ENCODE measurements around the gene MYBBP1A.
"Not testable (repeated sequence)": the region's sequence is repeated elsewhere in the genome, so short reads cannot be mapped to it uniquely, and the experiment has no call there.

Gene MYBBP1A

GRCh38 chr17:4590042-4590441 lies 34.9 kb upstream of the MYBBP1A start:
- DNase-seq, result not testable (repeated sequence)

DNA sequence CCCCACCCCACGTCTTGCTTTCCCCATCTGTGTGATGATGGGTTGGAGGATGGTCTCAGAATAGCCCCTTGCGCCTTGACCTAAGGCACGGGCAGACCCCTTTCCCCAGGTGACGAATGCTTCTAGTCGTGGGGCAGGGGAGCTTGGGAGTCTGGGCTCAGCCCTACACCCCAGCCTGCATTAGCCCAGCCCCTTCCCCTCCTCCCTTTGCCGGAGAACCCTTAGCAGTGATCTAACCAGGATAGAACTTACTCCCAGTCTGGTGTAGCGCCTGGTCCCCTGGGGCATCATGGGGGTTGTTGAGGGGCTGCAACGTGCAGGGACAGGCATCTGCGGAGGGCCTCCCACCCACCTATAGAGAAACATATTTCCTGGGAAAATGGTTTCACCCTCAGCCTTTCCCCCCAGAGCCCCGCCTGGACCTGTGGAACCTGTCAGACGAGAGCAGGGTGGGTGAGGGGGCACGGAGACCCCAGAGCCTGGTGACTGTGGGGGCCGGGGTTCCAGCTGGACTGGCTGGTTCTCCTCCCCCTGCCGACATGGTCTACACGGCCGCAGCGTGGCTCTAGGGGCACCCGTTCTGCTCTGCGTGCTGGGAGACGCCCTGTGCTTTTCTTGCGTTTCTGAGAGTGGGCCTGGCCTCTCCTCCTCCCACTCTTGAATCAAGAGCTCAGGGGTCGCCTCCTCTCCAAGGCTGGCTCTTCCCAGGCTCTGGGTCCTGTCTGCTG lies 33.9 kb upstream of the MYBBP1A start:
- no peak for DNase-seq

DNA sequence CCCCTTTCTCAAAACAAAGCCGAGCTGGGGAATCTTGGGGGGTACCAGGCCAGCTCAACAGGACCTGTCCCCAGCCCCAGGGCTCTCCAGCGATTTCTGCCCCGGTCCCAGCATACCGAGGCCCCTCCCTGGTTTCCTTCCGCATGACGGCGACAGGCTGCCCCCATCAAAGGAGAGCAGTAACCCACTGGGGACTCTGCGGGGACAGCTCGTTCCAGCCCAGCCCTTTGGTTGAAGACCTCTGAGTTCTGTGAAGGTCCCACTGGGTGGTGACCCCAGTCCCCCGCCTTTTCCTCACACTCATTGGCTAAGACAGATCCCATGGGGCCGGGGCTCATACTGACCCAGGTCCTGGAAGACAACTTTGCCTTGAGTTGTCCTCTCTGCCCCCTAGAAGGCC lies 33.2 kb upstream of the MYBBP1A start:
- no peak for DNase-seq

GRCh38 chr17:4587803-4588202 lies 32.6 kb upstream of the MYBBP1A start:
- no peak for DNase-seq

DNA sequence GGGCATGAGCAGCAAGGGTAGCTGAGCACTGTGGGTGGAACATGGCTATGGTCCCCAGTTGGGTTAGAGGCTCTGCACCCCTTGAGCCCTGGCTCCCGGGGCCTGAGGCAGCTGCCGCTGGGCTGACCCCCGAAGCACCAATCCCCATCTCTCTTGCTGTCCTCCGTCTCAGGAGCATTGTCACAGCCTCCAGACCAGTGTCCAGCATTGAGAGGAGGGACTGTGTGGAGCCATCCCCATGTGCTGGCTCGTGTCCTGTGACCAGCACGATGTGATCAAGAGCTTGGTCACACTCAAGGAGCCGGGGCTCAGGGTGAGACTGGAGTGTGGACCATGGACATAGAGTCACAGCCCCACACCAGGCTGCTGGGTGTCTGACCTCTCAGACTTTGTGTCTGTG lies 32.0 kb upstream of the MYBBP1A start:
- no peak for DNase-seq

- DNase-seq, result no peak
Observed at GRCh38 chr17:4586043-4586442, 30.9 kb upstream of the MYBBP1A start.

- DNase-seq, result no peak
Observed at GRCh38 chr17:4585638-4585994, 30.4 kb upstream of the MYBBP1A start.

DNA sequence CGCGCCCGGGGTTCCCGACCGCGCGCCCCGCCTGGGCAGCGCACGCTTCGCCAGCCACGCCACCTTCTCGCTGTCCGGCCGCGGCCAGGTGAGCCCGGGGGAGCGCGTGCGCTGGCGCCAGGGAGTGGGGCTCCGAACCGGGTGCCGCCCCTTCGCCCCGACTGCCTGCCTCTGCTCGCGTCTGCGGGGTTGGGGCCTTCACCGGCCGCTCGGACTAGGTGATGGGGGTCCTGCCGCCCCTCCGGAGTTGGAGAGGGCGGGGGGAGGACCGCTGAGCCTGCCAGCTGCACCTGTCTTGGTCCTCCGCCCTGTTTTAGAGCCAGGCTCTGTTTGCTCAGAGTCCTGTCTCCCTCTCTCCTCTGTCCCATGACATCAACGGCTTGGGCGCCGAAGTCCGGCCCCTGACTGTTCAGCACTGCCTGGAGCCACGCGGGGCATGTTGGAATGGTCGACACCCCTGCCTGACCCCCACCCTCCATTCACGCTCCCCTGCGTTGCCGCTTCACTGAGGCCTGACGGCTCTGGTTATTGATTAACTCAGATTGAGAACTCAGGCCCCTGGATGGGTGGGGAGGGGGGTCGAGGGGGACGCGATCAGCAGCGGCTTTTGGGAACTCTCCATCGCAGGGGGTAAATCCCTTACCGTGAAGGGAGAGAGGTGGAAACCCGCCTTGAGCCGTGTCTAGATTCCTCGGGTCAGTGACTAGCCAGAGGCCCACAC lies 29.9 kb upstream of the MYBBP1A start:
- no peak for DNase-seq

DNA sequence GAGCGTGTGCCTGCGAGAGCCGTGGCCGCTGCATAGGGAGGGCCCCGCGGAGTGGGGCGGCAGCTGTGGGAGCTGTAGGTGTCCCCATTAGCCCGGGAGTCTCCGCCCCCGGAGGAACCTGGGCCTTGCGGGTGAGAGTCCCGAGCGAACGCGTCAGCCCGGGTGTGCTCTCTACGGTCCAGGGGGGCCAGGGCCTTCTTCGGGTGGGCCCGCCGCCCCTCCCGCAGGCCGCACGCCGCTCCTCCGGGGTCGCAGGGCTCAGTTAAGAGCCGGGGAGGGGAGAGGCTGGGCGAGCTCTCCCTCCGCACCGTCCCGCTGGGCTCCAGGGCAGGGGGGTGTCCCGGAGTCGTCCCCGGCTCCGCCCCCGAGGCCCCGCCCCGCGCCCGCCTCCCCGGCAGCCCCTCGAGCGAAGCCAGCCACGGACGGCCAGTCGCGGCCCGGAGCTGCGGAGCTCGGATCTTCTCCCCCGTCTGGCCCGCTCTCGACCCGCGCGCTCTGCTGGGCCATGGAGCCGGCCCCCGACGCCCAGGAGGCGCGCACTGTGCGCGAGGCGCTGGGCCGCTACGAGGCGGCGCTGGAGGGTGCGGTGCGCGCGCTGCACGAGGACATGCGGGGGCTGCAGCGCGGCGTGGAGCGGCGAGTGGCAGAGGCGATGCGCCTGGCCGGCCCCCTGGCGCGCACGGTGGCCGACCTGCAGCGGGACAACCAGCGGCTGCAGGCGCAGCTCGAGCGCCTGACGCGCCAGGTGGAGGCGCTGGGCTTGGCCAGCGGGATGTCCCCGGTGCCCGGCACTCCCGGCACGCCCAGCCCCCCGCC lies 29.1 kb upstream of the MYBBP1A start, which contains the start of gene SMTNL2:
TSS of gene SMTNL2 (plus strand) at position 429 of the 816 bp plus-strand sequence. CDS start at position 506, 77 bp downstream.
- no peak for DNase-seq

DNA sequence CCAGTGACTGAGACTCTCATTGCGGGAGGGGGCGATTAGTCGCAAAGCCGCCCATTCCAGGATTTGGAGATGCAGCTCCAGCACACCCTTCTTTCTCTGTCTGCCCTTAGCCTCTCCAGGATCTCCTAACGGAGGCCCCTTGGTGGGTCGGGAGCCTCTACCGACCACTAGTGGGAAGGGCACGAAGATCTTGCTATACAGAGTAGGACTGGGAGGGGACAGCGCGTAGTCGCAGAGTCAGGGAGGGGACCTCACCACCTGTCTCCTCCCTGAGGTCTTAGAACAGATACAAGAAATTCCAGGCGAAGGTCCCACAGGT lies 28.6 kb upstream of the MYBBP1A start:
- no peak for DNase-seq

DNA sequence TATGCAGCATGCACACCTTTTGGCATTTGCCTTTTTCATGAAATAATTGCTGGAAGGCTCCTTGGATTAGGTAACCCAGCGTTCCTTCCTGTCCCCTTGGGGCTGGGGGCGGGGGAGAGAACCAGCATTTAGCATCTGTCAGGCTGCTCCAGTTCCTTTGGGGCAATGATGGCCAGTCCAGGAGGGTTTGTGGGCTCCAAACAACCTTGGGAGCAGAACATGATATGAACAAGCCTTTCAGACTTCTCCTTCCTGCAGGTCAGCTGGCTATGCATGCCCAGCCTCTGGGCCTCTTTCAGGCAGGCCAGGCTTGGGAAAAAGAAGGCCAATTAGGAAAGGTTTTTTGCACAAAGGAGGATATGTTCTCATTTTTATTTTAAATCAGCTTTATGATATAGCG lies 28.0 kb upstream of the MYBBP1A start:
- DNase-seq, result no peak

DNA sequence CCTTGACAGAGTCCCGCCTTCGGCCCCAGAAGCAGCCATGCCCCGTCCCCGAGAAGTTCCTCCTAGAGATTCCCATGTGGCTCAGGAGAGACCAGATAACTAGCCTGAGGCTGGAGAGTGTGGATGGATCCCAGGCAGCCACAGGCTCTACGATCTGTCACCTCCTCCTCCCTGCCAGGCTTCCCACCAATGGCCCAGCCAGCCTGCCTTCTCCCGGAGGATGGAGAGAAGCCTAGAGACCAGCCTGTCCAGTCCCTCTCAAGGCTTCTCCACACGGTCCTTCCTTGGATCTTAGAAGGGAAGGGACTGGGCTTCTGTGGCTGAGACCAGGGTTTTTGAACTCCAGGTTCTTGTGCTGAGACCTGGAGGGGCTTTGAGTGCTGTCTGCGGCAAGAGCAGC lies 27.5 kb upstream of the MYBBP1A start:
- no peak for DNase-seq

- DNase-seq, result no peak
Observed at GRCh38 chr17:4582101-4582501, 26.9 kb upstream of the MYBBP1A start.

DNA sequence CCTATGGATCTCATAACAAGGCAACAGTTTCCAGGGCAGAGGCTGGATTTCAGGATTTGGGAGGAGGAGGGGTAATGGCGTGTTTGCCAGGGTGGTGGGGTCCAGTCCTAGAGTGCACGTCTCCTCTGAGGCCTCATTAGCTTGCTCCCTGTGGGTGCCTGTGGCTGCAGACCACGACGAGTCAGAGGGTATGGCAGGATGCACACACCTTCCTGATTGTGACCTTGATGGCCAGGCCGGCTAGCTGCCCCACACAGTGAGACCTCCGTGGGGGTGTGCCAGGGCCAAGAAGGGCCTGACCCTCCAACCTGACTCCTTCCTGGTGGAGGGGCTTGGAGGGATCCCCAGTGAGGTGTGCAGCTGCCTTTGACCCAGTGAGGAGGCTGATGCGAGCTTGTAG lies 25.1 kb upstream of the MYBBP1A start:
- DNase-seq, result no peak

DNA sequence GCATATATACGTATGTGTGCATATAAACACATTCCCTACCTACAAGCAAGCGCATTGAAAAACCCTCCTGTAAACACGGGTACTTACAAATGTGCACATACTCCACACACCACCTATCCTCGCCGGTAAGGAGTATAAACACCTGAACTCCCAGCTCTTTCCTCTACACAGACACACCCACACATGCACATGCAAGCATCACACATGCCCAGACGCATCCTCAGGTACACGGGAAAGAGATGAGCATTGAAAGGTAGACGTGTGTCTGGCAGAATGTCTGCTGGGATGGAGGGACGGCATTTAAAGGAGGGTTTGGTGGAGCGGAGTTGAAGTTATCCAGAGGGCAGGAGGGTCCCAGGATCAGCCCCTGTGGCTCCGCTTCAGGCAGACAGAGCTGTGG lies 24.5 kb upstream of the MYBBP1A start:
- DNase-seq, result no peak

- not testable (repeated sequence) for DNase-seq
Observed at GRCh38 chr17:4578349-4578748, 23.2 kb upstream of the MYBBP1A start.

DNA sequence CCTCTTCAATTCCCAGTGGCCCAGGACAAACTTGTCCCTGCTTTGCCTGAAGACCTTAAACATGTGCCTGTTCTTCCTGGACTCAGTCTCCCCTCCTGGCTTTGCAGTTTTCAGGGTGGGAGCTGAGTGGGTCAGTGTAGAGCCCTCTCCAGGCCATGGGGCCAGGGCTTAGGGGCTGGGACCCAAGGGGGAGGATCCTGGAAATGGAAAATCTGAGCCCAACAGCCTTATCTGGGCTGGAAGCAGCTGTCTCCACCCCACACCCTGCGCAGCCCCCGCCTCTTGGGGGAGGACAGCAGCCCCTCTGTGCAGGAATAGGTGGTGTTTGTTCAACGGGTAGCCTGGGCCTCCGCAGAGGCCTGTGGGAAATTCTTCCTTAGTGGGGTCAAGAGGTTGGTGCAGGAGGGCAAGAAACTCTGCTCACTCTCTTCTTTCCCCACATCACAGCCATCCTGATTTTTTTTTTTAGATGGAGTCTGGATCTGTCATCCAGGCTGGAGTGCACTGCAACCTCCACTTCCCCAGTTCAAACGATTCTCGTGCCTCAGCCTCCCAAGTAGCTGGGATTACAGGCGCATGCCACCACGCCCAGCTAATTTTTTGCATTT lies 22.3 kb upstream of the MYBBP1A start:
- no peak for DNase-seq

DNA sequence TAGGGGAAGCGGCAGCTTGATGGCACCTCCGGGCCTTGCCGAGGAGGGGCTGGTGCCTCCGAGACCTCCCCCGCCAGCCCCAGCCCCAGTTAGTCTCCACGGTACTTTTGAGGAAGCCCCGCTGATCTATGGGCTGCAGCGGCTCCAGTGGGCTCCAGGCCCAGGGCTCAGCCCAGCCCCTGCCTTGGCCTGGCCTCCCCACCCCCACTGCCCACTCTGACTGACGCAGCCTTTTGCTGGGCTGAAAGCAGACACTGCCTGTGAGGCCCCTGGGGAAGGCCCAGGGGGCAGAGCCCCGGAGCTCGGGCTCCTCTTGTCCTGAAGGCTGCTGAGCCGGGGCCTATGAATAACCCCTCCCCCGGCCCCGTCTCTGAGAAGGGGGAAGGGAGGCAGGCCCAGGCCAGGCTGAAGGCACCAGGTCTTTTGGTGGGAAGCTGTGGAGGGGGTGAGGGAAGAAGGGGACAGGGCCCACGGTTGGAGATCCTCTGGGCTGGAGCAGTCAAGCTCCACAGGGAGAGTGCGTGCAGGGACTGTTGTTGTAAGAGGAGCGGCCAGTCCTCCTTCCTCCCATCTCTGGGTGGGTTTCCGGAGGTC lies 21.6 kb upstream of the MYBBP1A start:
- DNase-seq, result no peak

- DNase-seq, result no peak
Observed at GRCh38 chr17:4576161-4576558, 21.0 kb upstream of the MYBBP1A start.

- no peak for DNase-seq
Observed at GRCh38 chr17:4574448-4575045, 19.4 kb upstream of the MYBBP1A start.

DNA sequence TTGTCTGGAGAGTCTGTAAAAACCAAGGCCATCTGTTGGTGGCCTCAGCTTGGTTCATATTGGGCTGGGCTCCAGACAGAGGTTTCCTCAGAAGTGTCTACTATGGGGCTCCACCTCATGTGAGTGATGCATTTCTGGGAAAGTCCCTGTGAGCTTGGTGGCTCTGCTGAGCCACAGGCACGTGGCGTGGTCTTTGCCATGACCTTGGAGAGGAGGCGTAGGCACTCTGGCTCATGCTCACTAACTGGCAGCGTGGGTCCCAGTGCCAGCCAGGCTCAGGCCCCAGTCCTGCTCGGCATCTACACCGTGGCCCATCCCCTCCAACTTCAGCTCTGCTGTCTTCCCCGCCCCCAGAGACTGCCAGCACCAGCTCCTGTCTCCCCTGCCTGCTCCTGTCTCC lies 18.5 kb upstream of the MYBBP1A start:
- no peak for DNase-seq

GRCh38 chr17:4573115-4573514 lies 17.9 kb upstream of the MYBBP1A start:
- no peak for DNase-seq

DNA sequence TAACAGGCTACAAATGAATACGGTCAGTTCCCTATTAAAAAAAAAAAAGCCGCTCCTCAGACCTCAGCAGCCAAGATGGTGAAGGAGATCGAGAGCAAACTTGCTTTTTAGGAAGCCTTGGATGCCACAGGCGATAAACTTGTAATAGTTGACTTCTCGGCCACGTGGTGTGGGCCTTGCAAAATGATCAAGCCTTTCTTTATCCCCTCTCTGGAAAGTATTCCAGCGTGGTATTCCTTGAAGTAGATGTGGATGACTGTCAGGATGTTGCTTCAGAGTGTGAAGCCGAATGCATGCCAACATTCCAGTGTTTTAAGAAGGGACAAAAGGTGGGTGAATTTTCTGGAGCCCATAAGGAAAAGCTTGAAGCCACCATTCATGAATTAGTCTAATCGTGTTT lies 16.9 kb upstream of the MYBBP1A start:
- DNase-seq, result no peak
